RWPE1 (cell line): ENCODE measurements around the gene VANGL2.

Source experiments
- CTCF ChIA-PET: fragments of 350-600 bp; sonication (Branson Sonifier 250); formaldehyde crosslinking; extraction: SDS; loops from one replicate; lab custom pipeline; 2021; lab: Yijun Ruan, JAX
- POLR2A ChIA-PET: fragments of 400-600 bp; formaldehyde crosslinking; extraction: SDS; loops from one replicate; lab custom pipeline; 2020; ENCODE audit warnings: antibody characterized with exemption; ENCODE audit not compliant: low non-redundant PET; lab: Yijun Ruan, JAX
- DNase-seq: peaks from one replicate; pipeline ENCODE4 v3.0.0; 2012; ENCODE audit warnings: low spot score
- H3K27ac ChIP-seq: fragments of 450-650 bp; 2 replicates; pipeline ENCODE4 v1.5.1; 2017
- TF ChIP-seq, protein P1 (sequence below): fragments of 450-650 bp; conservative IDR thresholded peaks from 2 replicates; pipeline ENCODE4 v1.5.1; 2017; ENCODE audit warnings: low read depth, mild to moderate bottlenecking

The VANGL2 gene

DNA sequence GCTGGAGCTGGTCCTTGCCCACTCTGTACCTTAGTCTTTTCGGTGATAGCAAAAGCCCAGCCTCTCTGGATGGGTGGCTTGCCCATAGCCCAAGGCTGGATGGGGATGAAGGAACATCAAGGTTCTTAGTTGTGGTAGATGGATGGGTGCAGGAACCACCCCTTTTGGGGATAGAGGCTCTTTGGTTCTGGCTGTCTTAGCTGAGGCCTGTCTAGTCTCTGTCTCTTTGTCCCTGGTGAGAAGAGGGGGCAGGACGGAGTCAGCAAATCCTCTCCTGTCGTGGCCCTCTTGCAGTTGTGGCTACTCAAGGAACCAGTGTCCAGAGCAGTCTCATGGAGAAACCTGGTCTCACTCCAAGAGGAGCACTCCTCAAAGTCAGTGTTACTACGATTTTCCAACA lies 8.5 kb downstream of the VANGL2 start:
- no peak for DNase-seq
- H3K27ac ChIP-seq = peak overlapping the region; percentile 89
- CTCF ChIA-PET = interaction anchor here (0.6 kb wide), 1 partner anchor 53 kb away, joined by 3 read pairs; no protein-coding TSS in a partner anchor
- TF ChIP-seq, protein P1, sequence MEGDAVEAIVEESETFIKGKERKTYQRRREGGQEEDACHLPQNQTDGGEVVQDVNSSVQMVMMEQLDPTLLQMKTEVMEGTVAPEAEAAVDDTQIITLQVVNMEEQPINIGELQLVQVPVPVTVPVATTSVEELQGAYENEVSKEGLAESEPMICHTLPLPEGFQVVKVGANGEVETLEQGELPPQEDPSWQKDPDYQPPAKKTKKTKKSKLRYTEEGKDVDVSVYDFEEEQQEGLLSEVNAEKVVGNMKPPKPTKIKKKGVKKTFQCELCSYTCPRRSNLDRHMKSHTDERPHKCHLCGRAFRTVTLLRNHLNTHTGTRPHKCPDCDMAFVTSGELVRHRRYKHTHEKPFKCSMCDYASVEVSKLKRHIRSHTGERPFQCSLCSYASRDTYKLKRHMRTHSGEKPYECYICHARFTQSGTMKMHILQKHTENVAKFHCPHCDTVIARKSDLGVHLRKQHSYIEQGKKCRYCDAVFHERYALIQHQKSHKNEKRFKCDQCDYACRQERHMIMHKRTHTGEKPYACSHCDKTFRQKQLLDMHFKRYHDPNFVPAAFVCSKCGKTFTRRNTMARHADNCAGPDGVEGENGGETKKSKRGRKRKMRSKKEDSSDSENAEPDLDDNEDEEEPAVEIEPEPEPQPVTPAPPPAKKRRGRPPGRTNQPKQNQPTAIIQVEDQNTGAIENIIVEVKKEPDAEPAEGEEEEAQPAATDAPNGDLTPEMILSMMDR = no peak
- POLR2A ChIA-PET = interaction anchor here (0.7 kb wide), 1 partner anchor 44 kb away, joined by 4 read pairs; no protein-coding TSS in a partner anchor

DNA sequence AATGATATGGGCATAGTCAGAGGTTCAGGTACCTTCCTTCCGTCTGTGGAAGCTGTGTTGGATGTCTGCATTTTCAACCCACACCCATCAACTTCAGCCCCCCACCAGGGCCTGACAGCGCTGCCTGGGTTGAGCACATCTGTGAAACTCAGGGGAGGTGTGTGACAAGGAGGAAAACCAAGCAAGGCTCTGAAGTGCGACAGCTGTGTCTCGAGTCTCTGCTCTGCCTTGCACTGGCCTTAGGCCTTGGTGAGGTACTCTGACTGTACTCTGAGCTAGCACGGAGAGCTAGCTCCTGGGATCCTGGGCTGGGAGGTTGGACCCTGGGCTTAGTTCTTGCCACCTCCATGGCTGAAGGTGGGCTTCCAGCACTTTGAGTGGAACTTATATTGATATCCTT lies 9.1 kb downstream of the VANGL2 start:
- DNase-seq = no peak
- CTCF ChIA-PET = interaction anchor here (0.6 kb wide), 1 partner anchor 54 kb away, joined by 3 read pairs; no protein-coding TSS in a partner anchor
- POLR2A ChIA-PET = no interaction called here
- peak overlapping the region; percentile 89 for H3K27ac ChIP-seq
- TF ChIP-seq, protein P1 = no peak

DNA sequence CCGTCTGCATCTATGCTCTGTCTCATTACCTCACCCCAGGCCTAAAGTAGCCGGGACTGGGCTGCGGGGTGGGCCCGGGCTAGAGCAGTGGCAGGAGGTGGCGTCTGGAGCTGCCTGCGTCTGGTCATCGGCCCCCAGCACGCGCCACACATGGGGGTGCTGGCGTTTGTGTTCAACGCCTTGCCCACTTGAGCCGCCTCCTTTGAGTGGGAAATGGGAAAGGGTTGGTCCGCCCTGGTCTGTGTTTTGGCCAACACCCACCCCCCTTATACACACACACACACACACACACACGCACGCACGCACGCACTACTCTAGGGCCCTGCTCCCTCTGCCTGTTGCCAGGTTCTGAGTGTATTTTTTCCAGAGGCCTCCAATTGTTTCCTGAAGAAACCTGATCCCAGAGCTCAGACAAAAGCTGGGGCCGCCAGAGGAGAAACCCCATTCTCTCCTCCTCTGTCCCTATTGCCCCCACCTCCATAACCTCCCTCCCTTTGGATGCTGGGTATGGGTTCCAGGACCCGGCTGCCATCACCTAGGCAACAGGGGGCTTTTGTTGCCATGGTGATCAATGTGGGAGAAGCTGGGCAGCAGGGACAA lies 10.1 kb downstream of the VANGL2 start:
- ChIA-PET CTCF (interaction anchor here (0.6 to 1.0 kb wide), 3 partner anchors 55 to 299 kb away, joined by 3 to 7 read pairs (median 3); no protein-coding TSS in a partner anchor), POLR2A (interaction anchor here (0.7 kb wide), 1 partner anchor 14 kb away, joined by 4 read pairs; no protein-coding TSS in a partner anchor)
- H3K27ac ChIP-seq = no peak overlapping the region
- TF ChIP-seq, protein P1 = no peak
- DNase-seq = no peak

DNA sequence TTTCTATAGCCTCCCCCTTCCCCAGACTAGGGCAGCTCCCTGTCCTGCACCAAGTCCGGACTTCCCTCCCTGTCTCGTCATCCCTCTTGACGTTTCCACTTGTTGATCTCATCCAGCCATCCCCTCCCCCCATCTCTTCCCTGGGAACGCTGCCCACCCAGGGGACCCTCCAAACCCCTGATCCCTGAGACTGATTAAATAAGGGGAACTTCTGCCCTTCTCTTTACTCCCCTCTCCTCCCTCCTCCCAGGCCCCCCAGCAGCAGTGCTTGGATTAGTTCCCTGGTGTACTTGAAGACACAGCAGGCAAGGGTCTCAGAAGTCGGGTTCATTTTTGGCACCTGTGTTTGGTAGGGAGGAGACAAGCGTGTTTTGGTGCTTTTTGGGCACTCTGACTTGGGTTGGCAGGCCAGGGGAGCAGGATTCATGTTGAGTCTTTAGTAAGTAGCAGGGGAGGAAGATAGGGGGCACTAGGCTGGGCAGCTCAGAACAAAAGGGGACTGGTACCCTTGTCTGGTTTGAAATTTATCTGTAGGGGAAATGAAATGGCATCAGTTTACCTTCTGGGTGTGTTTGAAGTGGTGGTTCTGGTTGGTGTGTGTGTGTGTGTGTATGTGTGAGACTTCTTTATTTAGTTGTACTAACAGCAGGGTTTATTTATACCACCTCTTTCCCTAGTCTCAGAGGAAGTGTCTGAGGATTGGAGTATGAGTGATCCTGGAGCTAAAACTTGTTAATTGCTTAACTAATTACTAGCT lies 11.1 kb downstream of the VANGL2 start:
- no peak overlapping the region for H3K27ac ChIP-seq
- POLR2A ChIA-PET = interaction anchor here (0.7 kb wide), 1 partner anchor 15 kb away, joined by 4 read pairs; no protein-coding TSS in a partner anchor
- TF ChIP-seq, protein P1 = no peak
- DNase-seq = no peak
- CTCF ChIA-PET = interaction anchor here (0.6 to 1.0 kb wide), 2 partner anchors 218 to 298 kb away, joined by 3 to 7 read pairs; no protein-coding TSS in a partner anchor

DNA sequence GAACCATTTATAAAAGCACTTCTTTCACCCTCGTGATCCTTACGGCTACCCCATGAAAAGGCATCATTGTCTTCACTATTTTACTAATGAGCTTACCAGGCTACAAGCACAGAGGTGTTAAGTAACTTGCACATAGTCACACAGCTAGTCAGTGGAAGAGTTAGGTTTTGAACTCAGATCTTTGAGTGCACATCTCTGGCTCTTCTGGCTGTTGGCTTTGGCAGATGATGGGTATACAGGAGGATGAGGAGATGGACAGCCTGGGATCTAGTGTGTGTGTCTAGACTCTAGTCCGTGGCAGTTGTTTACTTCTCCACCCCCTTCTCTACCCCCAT lies 11.6 kb downstream of the VANGL2 start:
- H3K27ac ChIP-seq = no peak overlapping the region
- POLR2A ChIA-PET = no interaction called here
- CTCF ChIA-PET = no interaction called here
- TF ChIP-seq, protein P1 = no peak
- no peak for DNase-seq

DNA sequence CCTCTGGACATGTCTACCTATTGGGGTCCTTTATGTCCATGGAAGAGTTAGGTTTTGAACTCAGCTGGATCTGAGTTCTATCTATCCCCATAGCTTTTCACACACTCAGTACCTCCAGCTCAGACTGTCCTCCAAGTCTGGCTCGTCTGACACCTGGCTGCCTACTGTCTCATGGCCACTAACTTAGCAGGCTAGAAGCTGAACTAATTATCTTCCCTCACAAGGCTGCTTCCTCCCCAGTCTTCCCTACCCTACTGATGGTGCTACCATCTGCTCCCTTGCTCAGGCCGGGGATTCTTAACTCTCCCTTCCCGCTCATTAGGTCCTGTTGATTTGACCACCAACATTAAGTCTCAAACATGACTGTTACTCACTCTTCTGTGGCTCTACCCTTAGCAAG lies 13.4 kb downstream of the VANGL2 start:
- H3K27ac ChIP-seq = no peak overlapping the region
- ChIA-PET CTCF (interaction anchor here (0.6 kb wide), 1 partner anchor 421 kb away, joined by 6 read pairs; no protein-coding TSS in a partner anchor), POLR2A (interaction anchor here (0.9 to 1.1 kb wide), 2 partner anchors 13 to 63 kb away, joined by 3 read pairs; partner anchors contain the start of gene VANGL2)
- no peak for DNase-seq
- TF ChIP-seq, protein P1 = no peak
